ENCODE measurements around the gene NGLY1. TPM values are rescaled to one million over a fixed set of nuclear protein-coding genes. Genes with fewer than 3 reads are reported as not detected.

Gene NGLY1
- total and polyA plus RNA-seq, 9 of the 15 experiments (the other 6 are each of a cell fraction or from before 2014, with no cell fraction given), result 52.2 to 124 (median 87.6) TPM

DNA sequence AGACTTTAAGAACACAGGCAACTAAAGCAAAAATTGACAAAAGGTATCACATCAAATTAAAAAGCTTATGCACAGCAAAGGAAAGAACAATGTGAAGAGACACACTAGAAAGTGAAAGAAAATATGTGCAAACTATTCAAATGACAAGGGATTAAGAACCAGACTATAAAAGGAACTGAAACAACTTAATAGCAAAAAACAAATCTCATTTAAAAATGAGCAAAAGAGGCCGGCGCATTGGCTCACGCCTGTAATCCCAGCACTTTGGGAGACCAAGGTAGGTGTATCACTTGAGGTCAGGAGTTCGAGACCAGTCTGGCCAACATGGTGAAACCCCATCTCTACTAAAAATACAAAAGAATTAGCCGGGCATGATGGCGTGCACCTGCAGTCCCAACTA is 14.4 kb downstream of the NGLY1 start:
- TF ChIP-seq BRF1 (IDR thresholded peaks at IDR 0.05; ENCODE audit: borderline replicate concordance, extremely low read depth, insufficient read length) (no peak), EZH2 (IDR thresholded peaks at IDR 0.05; ENCODE audit: borderline replicate concordance, low read depth, low read length) (no peak), IRF2 (CRISPR knock-in tag; IDR thresholded peaks at IDR 0.05) (no peak)
- TF ChIP-seq, protein P1, sequence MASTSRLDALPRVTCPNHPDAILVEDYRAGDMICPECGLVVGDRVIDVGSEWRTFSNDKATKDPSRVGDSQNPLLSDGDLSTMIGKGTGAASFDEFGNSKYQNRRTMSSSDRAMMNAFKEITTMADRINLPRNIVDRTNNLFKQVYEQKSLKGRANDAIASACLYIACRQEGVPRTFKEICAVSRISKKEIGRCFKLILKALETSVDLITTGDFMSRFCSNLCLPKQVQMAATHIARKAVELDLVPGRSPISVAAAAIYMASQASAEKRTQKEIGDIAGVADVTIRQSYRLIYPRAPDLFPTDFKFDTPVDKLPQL (IDR thresholded peaks at IDR 0.05; ENCODE audit: extremely low read depth, insufficient read length), result no peak
- TF ChIP-seq, protein P2, sequence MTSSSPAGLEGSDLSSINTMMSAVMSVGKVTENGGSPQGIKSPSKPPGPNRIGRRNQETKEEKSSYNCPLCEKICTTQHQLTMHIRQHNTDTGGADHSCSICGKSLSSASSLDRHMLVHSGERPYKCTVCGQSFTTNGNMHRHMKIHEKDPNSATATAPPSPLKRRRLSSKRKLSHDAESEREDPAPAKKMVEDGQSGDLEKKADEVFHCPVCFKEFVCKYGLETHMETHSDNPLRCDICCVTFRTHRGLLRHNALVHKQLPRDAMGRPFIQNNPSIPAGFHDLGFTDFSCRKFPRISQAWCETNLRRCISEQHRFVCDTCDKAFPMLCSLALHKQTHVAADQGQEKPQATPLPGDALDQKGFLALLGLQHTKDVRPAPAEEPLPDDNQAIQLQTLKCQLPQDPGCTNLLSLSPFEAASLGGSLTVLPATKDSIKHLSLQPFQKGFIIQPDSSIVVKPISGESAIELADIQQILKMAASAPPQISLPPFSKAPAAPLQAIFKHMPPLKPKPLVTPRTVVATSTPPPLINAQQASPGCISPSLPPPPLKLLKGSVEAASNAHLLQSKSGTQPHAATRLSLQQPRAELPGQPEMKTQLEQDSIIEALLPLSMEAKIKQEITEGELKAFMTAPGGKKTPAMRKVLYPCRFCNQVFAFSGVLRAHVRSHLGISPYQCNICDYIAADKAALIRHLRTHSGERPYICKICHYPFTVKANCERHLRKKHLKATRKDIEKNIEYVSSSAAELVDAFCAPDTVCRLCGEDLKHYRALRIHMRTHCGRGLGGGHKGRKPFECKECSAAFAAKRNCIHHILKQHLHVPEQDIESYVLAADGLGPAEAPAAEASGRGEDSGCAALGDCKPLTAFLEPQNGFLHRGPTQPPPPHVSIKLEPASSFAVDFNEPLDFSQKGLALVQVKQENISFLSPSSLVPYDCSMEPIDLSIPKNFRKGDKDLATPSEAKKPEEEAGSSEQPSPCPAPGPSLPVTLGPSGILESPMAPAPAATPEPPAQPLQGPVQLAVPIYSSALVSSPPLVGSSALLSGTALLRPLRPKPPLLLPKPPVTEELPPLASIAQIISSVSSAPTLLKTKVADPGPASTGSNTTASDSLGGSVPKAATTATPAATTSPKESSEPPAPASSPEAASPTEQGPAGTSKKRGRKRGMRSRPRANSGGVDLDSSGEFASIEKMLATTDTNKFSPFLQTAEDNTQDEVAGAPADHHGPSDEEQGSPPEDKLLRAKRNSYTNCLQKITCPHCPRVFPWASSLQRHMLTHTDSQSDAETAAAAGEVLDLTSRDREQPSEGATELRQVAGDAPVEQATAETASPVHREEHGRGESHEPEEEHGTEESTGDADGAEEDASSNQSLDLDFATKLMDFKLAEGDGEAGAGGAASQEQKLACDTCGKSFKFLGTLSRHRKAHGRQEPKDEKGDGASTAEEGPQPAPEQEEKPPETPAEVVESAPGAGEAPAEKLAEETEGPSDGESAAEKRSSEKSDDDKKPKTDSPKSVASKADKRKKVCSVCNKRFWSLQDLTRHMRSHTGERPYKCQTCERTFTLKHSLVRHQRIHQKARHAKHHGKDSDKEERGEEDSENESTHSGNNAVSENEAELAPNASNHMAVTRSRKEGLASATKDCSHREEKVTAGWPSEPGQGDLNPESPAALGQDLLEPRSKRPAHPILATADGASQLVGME (CRISPR knock-in tag; IDR thresholded peaks at IDR 0.05), result no peak
- intact Hi-C loops (cut with micrococcal nuclease), result no loop called here
- no peak overlapping the region for H3K4me3 ChIP-seq
- H3K9ac ChIP-seq (ENCODE audit: insufficient read depth in 1 of 2, low read depth in 2 of 2, low read length in 2 of 2), result no peak overlapping the region
- ChIA-PET POLR2A (interaction anchor here (0.6 kb wide), 1 partner anchor 472 kb away, joined by 3 read pairs; no protein-coding TSS in a partner anchor), CTCF (ENCODE audit: low intra/inter-chr PET ratio) (no interaction called here)
- no peak overlapping the region for H3K27ac ChIP-seq (ENCODE audit: extremely low read depth, low read depth, low read length)
- in situ Hi-C loops (cut with MboI), result no loop called here
- H3K27me3 ChIP-seq (ENCODE audit: control insufficient read depth in 2 of 2, insufficient read depth in 2 of 2, low read length in 2 of 2), result no peaks in the 10 kb centered on the region
- H3K4me2 ChIP-seq (ENCODE audit: insufficient read depth, low read length), result no peak overlapping the region
- H4K20me1 ChIP-seq (replicated peaks; ENCODE audit: control insufficient read depth, insufficient read depth, low read length), result no peaks in the 10 kb centered on the region
- no peak for FAIRE-seq
- DNase-seq (ENCODE audit: extremely low read depth in 1 of 4, low spot score in 3 of 4), result no peak
- WGBS (ENCODE audit: insufficient coverage, low coverage, missing lambda C conversion rate), result 99% methylated on average over 6 of the region's 6 CpGs
- no peaks in the 10 kb centered on the region for H3K9me1 ChIP-seq (ENCODE audit: control insufficient read depth, insufficient read depth, low read length)
- H2AFZ ChIP-seq (ENCODE audit: low read depth, low read length), result no peak overlapping the region
- H3K36me3 ChIP-seq (ENCODE audit: control insufficient read depth, insufficient read depth, low read length), result peaks cover 45% of the 10 kb centered on the region
- peaks cover 23% of the 10 kb centered on the region; the same call in 2 of the 3 replicates for H3K79me2 ChIP-seq (ENCODE audit: control insufficient read depth, insufficient read depth, low read length)
- peaks cover 3% of the 10 kb centered on the region for H3K9me3 ChIP-seq (replicated peaks; ENCODE audit: control insufficient read depth, insufficient read depth, low read depth, low read length)
- ATAC-seq, result no peak
- BruUV-seq (replicated peaks), result no TSS peak
- no peaks in the 10 kb centered on the region for H3K4me1 ChIP-seq (replicated peaks in 1 of 2; ENCODE audit: control insufficient read depth in 2 of 2, insufficient read depth in 2 of 2, low read length in 2 of 2)
